Tibial artery (tissue), 4 donors: ENCODE results near the gene KRIT1.

Source experiments
- DNase-seq, 2 donors: peaks; one replicate each; pipeline ENCODE4 v3.0.0-alpha.2; 2019
- H3K27ac ChIP-seq, 2 donors: fragments of 200-600 bp; sonication (generic) in 1 of 2; 1 replicate in 1 of 2; 2 replicates in 1 of 2; pipeline ENCODE4 v1.5.1; 2018 to 2019; ENCODE audit warnings: mild to moderate bottlenecking in 1 of 2
- H3K27me3 ChIP-seq, 2 donors: fragments of 200-600 bp; sonication (generic) in 1 of 2; one replicate each; pipeline versions ENCODE4 v1.5.1 to v1.6.0; 2016 to 2019
- H3K36me3 ChIP-seq, 3 donors: fragments of 200-600 bp; sonication (generic) in 2 of 3; one replicate each; pipeline ENCODE4 v1.5.1; 2016 to 2019; ENCODE audit warnings: mild to moderate bottlenecking in 2 of 3
- H3K4me1 ChIP-seq, 4 donors: fragments of 200-600 bp; sonication (generic) in 2 of 4; 1 replicate in 3 of 4; 2 replicates in 1 of 4; pipeline ENCODE4 v1.5.1; 2016 to 2019
- H3K4me3 ChIP-seq, 2 donors: fragments of 200-600 bp; sonication (generic) in 1 of 2; 1 replicate in 1 of 2; 2 replicates in 1 of 2; pipeline ENCODE4 v1.5.1; 2018 to 2019; ENCODE audit warnings: mild to moderate bottlenecking in 2 of 2
- H3K9me3 ChIP-seq, 3 donors: fragments of 200-600 bp; sonication (generic) in 1 of 3; one replicate each; pipeline ENCODE4 v1.5.1; 2016 to 2019
- intact Hi-C: fragments of 100-400 bp; cut with DNase I; formaldehyde crosslinking; loops from one replicate; pipeline ENCODE4 v1.15.0; 2023; ENCODE audit warnings: low total_unique reads
- TF ChIP-seq, protein P1 (sequence below), 2 experiments: fragments of 200-600 bp in 1 of 2; fragments of 450-650 bp in 1 of 2; IDR thresholded peaks; one replicate each; pipeline ENCODE4 v1.5.1; 2017 to 2019; ENCODE audit warnings: antibody characterized with exemption in 2 of 2, mild to moderate bottlenecking in 1 of 2, moderate library complexity in 1 of 2

KRIT1 gene

DNA sequence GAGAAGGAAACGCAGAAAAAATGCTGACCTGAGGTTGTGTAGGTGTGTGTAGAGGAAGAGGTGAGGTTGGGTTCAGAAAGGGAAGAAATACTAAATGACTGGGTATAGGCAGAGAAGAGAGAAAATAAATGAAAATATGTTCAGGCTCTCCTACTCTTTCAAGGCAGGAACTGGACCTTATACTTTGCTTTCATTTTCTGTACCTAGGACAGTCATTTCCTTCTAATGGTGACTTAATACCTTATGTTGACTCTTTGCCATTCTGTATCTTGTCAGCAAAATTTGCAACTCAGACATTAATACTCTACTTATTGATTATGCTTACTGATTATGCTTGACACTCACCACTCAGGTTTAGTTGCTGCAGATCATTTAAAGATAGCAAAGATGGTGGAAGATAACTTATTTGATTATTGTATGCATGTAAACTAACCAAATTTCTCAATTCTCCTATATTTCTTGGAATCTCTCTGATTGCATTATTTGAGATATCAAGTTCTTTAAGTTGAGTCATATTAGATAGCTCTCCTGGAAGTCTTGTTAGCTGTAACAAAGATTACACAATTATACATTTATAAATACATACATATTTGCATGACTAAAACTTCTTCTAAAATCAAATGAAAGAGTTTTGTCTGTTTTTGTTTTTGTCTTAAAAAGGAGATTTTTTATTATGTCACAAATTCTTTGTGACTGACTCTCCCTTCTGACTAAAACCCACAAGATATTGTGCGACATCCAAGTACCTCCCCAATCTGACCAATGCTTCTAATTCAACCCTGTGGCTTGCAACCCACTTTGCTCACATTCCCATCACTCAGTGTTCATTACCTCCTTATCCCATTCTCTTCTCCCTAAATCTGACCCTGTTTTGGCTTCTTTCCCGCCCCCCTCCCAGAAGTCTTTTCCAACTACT, 86.8 kb downstream of the KRIT1 start:
- no peak for DNase-seq
- H3K4me3 ChIP-seq: no peak overlapping the region
- H3K27me3 ChIP-seq: no peaks in the 10 kb centered on the region
- intact Hi-C loops: no loop called here
- no peaks in the 10 kb centered on the region for H3K36me3 ChIP-seq
- H3K9me3 ChIP-seq: no peaks in the 10 kb centered on the region
- no peak overlapping the region for H3K27ac ChIP-seq
- H3K4me1 ChIP-seq: no peaks in the 10 kb centered on the region
- TF ChIP-seq, protein P1, sequence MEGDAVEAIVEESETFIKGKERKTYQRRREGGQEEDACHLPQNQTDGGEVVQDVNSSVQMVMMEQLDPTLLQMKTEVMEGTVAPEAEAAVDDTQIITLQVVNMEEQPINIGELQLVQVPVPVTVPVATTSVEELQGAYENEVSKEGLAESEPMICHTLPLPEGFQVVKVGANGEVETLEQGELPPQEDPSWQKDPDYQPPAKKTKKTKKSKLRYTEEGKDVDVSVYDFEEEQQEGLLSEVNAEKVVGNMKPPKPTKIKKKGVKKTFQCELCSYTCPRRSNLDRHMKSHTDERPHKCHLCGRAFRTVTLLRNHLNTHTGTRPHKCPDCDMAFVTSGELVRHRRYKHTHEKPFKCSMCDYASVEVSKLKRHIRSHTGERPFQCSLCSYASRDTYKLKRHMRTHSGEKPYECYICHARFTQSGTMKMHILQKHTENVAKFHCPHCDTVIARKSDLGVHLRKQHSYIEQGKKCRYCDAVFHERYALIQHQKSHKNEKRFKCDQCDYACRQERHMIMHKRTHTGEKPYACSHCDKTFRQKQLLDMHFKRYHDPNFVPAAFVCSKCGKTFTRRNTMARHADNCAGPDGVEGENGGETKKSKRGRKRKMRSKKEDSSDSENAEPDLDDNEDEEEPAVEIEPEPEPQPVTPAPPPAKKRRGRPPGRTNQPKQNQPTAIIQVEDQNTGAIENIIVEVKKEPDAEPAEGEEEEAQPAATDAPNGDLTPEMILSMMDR (IDR thresholded peaks at IDR 0.05): no peak

DNA sequence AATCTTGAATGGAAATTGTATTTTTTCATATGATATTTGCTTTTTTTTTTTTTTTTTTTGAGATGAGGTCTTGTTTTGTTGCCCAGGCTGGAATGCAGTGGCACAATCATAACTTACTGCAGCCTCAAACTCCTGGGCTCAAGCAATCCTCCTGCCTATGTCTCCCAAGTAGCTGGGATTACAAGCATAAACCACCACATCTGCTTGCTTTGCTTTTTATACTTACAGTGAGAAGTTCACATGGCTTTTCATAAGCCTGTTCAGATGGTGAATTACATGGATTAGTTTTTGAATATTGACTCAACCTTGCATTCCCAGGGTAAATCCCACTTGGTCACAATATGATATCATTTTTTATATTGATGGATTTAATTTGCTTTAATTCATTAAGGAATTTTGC, 88.7 kb downstream of the KRIT1 start:
- H3K27me3 ChIP-seq: no peaks in the 10 kb centered on the region
- DNase-seq: no peak

DNA sequence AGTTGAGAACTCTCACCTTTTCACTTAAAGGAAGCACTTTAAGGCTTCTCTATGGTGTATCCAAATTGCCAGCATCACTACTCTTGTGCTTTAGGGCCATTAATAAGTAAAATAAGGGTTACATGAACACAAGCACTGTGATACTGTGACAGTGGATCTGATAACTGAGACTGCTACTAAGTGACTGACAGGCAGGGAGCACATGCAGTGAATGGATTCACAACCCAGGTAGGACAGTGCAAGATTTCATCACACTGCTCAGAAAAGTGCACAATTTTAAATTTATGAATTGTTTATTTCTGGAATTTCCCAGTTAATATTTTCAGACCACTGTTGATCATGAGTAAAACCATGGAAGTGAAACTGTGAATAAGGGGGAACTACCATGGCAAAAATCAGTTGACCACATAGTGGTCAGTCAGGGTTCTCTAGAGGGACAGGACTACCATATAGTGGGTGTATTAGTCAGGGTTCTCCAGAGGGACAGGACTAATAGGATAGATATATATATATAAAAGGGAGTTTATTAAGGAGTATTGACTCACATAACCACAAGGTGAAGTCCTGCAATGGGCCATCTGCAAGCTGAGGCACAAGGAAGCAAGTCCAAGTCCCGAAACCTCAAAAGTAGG, 90.5 kb downstream of the KRIT1 start:
- no peaks in the 10 kb centered on the region for H3K4me1 ChIP-seq
- TF ChIP-seq, protein P1 (IDR thresholded peaks at IDR 0.05): no peak
- no peaks in the 10 kb centered on the region for H3K36me3 ChIP-seq
- no peak for DNase-seq
- no peaks in the 10 kb centered on the region for H3K27me3 ChIP-seq
- no peak overlapping the region for H3K27ac ChIP-seq
- intact Hi-C loops: no loop called here
- H3K9me3 ChIP-seq: no peaks in the 10 kb centered on the region
- no peak overlapping the region for H3K4me3 ChIP-seq

More for the DNA sequence above, 88.7 kb downstream of the KRIT1 start:
- no peaks in the 10 kb centered on the region for H3K4me1 ChIP-seq
- no peaks in the 10 kb centered on the region for H3K9me3 ChIP-seq
- TF ChIP-seq, protein P1 (IDR thresholded peaks at IDR 0.05): no peak
- intact Hi-C loops: no loop called here
- no peak overlapping the region for H3K27ac ChIP-seq
- H3K36me3 ChIP-seq: no peaks in the 10 kb centered on the region
- H3K4me3 ChIP-seq: no peak overlapping the region

DNA sequence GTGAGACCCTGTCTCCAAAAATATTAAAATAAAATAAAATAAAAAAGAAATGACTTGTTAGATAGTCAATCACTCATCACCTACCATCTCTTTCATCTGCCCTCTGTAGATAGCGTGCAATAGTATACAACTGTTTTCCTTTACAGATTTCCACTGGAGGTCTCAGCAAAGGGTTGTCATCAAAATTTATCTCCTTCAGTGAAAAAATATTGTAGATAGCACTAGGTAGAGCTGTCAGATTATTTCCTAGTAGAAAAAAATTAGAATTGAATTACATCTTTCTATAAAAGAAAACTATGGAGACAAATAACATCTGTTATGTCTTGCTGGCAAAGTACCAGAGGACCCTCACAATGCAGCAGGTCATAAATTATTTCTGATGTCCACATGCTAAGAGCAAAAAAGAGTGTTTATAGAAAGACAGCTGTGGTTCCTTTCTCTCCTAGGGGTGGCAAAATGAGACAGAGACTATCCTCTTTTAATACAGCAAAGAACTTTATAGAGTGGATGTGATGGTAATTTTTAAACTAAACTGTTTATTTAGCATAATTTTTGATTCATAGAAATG, 95.2 kb downstream of the KRIT1 start:
- TF ChIP-seq, protein P1 (IDR thresholded peaks at IDR 0.05): no peak
- no peak for DNase-seq
- Histone ChIP-seq H3K4me3 (no peak overlapping the region), H3K9me3 (no peaks in the 10 kb centered on the region), H3K27me3 (no peaks in the 10 kb centered on the region), H3K27ac (no peak overlapping the region), H3K36me3 (no peaks in the 10 kb centered on the region), H3K4me1 (no peaks in the 10 kb centered on the region)
- intact Hi-C loops: no loop called here

DNA sequence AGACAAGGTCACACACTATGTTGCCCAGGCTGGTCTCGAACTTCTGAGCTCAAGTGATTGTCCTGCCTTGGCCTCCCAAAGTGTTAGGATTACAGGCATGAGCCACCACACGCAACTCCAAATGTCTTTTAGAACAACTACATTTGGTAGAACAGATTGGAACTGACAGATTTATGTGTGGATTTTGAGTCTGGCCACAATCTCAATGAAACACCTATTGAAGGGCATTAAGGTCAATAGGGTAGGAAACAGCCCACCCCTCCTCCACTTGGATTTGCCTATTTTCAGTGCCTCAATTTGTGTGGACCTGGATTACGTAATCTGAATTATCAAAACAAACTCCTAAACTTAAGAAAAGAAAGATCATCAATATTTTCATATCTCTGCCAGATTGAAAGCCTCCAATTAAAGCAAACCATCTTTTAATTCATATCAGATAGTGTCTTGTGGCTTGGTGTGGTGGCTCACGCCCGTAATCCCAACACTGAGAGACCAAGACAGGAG, 95.9 kb downstream of the KRIT1 start:
- intact Hi-C loops: no loop called here
- Histone ChIP-seq H3K27me3 (no peaks in the 10 kb centered on the region), H3K4me3 (no peak overlapping the region), H3K9me3 (no peaks in the 10 kb centered on the region), H3K27ac (no peak overlapping the region), H3K36me3 (no peaks in the 10 kb centered on the region), H3K4me1 (no peaks in the 10 kb centered on the region)
- no peak for DNase-seq
- TF ChIP-seq, protein P1 (IDR thresholded peaks at IDR 0.05): no peak
